Neuronal stem cell (in vitro differentiated cells): ENCODE measurements around the gene SPATS2.

Source experiments
- DNase-seq: peaks from one replicate; pipeline ENCODE4 v3.0.0-alpha.2; 2013; ENCODE audit warnings: low spot score
- H2AFZ ChIP-seq: one replicate; pipeline ENCODE4 v1.6.1; 2013; ENCODE audit warnings: mild to moderate bottlenecking, low read length, inconsistent platforms
- H2AK5ac ChIP-seq: 2 replicates; pipeline ENCODE4 v1.6.1; 2013; ENCODE audit warnings: low read depth, mild to moderate bottlenecking, inconsistent platforms, low read length, moderate library complexity, mixed read lengths
- H2BK120ac ChIP-seq: 2 replicates; pipeline ENCODE4 v1.6.1; 2013; ENCODE audit warnings: low read depth, mild to moderate bottlenecking, inconsistent platforms, low read length, moderate library complexity, mixed read lengths
- H2BK12ac ChIP-seq: one replicate; pipeline ENCODE4 v1.6.1; 2013; ENCODE audit warnings: low read length, inconsistent platforms
- H2BK15ac ChIP-seq: 2 replicates; pipeline ENCODE4 v1.6.1; 2013; ENCODE audit warnings: mild to moderate bottlenecking, low read length, inconsistent platforms, mixed read lengths
- H2BK5ac ChIP-seq: one replicate; pipeline ENCODE4 v1.6.1; 2013; ENCODE audit warnings: inconsistent platforms, mild to moderate bottlenecking, low read length, moderate library complexity
- H3K14ac ChIP-seq: one replicate; pipeline ENCODE4 v1.6.1; 2013; ENCODE audit warnings: low read length, inconsistent platforms
- H3K18ac ChIP-seq: 2 replicates; pipeline ENCODE4 v1.6.1; 2013; ENCODE audit warnings: low read length, inconsistent platforms
- H3K23ac ChIP-seq: 2 replicates; pipeline ENCODE4 v1.6.1; 2013; ENCODE audit warnings: low read depth, mild to moderate bottlenecking, mixed read lengths, low read length, inconsistent platforms; ENCODE audit not compliant: poor library complexity
- H3K27ac ChIP-seq: replicated peaks from 3 replicates; pipeline ENCODE4 v1.5.1; 2013; ENCODE audit warnings: low read length, inconsistent platforms
- H3K27me3 ChIP-seq, 3 experiments: 2 replicates each; pipeline ENCODE4 v1.6.1; 2013; ENCODE audit warnings: low read length in 3 of 3, mild to moderate bottlenecking in 2 of 3, inconsistent platforms in 1 of 3, low read depth in 1 of 3, mixed read lengths in 1 of 3, moderate library complexity in 1 of 3; ENCODE audit not compliant: control insufficient read depth in 3 of 3, insufficient read depth in 3 of 3
- H3K36me3 ChIP-seq, 2 donors: replicated peaks in 1 of 2; 2 replicates each; pipeline ENCODE4 v1.6.1; 2013; ENCODE audit warnings: low read length in 2 of 2; ENCODE audit not compliant: control insufficient read depth in 2 of 2, insufficient read depth in 2 of 2
- H3K4ac ChIP-seq: 2 replicates; pipeline ENCODE4 v1.6.1; 2013; ENCODE audit warnings: inconsistent platforms, mild to moderate bottlenecking, low read length, moderate library complexity
- H3K4me1 ChIP-seq, 2 donors: 1 replicate in 1 of 2; 2 replicates in 1 of 2; pipeline ENCODE4 v1.6.1; 2013; ENCODE audit warnings: low read length in 2 of 2, low read depth in 1 of 2; ENCODE audit not compliant: control insufficient read depth in 2 of 2, insufficient read depth in 1 of 2
- H3K4me2 ChIP-seq: one replicate; pipeline ENCODE4 v1.6.1; 2013; ENCODE audit warnings: mild to moderate bottlenecking, low read length, inconsistent platforms; ENCODE audit not compliant: insufficient read depth, poor library complexity, severe bottlenecking
- H3K4me3 ChIP-seq, 2 donors: 2 replicates each; pipeline ENCODE4 v1.5.1; 2013; ENCODE audit warnings: low read length in 2 of 2, mild to moderate bottlenecking in 2 of 2, inconsistent platforms in 1 of 2, moderate library complexity in 1 of 2
- H3K79me1 ChIP-seq: one replicate; pipeline ENCODE4 v1.6.1; 2013; ENCODE audit warnings: low read depth, mild to moderate bottlenecking, inconsistent platforms, low read length, moderate library complexity
- H3K9ac ChIP-seq: one replicate; pipeline ENCODE4 v1.6.1; 2013; ENCODE audit warnings: mild to moderate bottlenecking, low read depth, low read length, inconsistent platforms; ENCODE audit not compliant: poor library complexity
- H3K9me3 ChIP-seq, 2 donors: replicated peaks in 1 of 2; 2 replicates each; pipeline versions ENCODE3 to v1.6.1; 2013; ENCODE audit warnings: low read length in 2 of 2, mild to moderate bottlenecking in 2 of 2, inconsistent platforms in 1 of 2, low read depth in 1 of 2, mixed read lengths in 1 of 2, moderate library complexity in 1 of 2; ENCODE audit not compliant: control insufficient read depth in 2 of 2, insufficient read depth in 1 of 2
- H4K8ac ChIP-seq: one replicate; pipeline ENCODE4 v1.6.1; 2013; ENCODE audit warnings: low read depth, mild to moderate bottlenecking, inconsistent platforms, low read length, moderate library complexity
- H4K91ac ChIP-seq: one replicate; pipeline ENCODE4 v1.6.1; 2013; ENCODE audit warnings: low read length, low read depth, mild to moderate bottlenecking, inconsistent platforms; ENCODE audit not compliant: poor library complexity
- WGBS, 2 donors: extraction: QIAGEN DNeasy Blood & Tissue Kit; methylation state at CpG; one replicate each; pipeline ENCODE4 v1.1.7; 2013; ENCODE audit warnings: missing lambda C conversion rate in 2 of 2, mixed read lengths in 1 of 2; ENCODE audit not compliant: insufficient read length in 2 of 2, insufficient replicate concordance in 1 of 2; ENCODE audit errors: extremely low coverage in 2 of 2; 5-methylcytosine and 5-hydroxymethylcytosine counted together

SPATS2 gene

DNA sequence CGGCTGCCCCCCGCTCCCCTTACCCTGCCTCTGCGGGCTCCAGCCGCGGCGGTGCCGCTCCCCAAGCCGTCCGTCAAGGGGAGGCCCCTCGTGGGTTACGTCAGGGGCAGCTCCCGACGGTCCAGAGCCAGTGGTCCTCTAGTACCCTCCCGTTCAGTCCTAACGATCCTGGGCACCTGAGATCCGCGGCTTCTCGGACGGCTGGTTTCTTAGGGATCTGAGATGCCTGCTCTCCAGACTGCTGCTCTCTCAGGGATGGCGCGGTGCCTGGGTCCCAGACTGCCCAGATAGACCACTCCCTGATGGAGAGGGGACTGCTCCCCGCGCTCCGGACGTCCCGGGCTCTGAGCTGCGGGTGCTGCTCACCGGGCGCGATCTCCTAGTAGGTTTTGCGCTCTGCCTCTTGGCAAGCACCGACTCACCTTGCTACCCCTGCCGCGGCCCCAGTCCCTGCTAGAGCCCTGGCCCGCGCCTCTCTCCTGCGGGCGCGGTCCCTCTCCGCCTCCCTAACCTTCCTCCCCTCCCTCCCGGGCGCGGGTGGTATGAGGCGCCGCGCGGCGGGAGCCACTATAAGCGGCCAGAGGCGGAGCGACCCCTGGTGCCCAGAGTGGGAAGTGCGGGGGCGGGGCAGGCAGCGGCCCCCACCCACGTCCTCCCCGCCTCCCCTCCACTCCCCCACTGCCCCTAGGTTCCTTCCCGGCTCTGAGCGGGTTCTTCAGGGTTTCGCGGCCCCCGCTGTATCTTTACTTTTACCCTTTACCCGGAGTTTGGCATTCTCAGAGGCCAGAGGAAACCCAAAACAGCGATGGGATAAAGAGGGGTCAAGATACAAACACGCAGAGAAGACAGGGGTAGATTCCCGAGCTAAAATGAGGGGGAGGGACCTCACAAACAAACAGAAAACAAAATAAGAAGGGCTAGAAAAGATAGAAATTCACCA, 30.3 kb upstream of the SPATS2 start, which contains the start of gene C1QL4:
Gene C1QL4 (minus strand): TSS at position 544 of the 940 bp plus-strand sequence. CDS start 711 bp downstream, outside the sequence.
- Histone ChIP-seq H4K8ac (peak within 1 kb of the TSS; percentile 79), H3K9me3 (peaks cover 0 to 5% of the 10 kb centered on the region in 2 donors), H3K18ac (peak within 1 kb of the TSS; percentile 81), H3K23ac (peak within 1 kb of the TSS; percentile 86), H2AFZ (peak within 1 kb of the TSS; percentile 97), H3K79me1 (no peaks in the 10 kb centered on the region), H3K4ac (no peak within 1 kb of the TSS), H3K4me2 (peak within 1 kb of the TSS; percentile 76), H3K14ac (no peak within 1 kb of the TSS), H2BK120ac (peak within 1 kb of the TSS; percentile 67), H3K4me3 (peak within 1 kb of the TSS; percentile 37 to 73), H2BK15ac (peak within 1 kb of the TSS; percentile 70), H4K91ac (peak within 1 kb of the TSS; percentile 66), H2AK5ac (peak within 1 kb of the TSS; percentile 57), H3K4me1 (peaks cover 18 to 43% of the 10 kb centered on the region in 2 donors), H3K27ac (no peak within 1 kb of the TSS), H2BK5ac (no peak within 1 kb of the TSS), H3K27me3 (peaks cover 20 to 89% (median 72%) of the 10 kb centered on the region in 3 experiments), H3K9ac (peak within 1 kb of the TSS; percentile 46), H2BK12ac (peak within 1 kb of the TSS; percentile 68), H3K36me3 (no peaks in the 10 kb centered on the region)
- no CpG with 5 or more reads among the region's 65 CpGs for WGBS, 2 donors
- peak; percentile 84 for DNase-seq

- no peak overlapping the region for H3K23ac ChIP-seq
- no peaks in the 10 kb centered on the region for H3K36me3 ChIP-seq
- no peak overlapping the region for H3K4ac ChIP-seq
- H2AK5ac ChIP-seq, result no peak overlapping the region
- H3K9ac ChIP-seq, result no peak overlapping the region
- H3K18ac ChIP-seq, result no peak overlapping the region
- no peak overlapping the region for H3K27ac ChIP-seq
- H2BK120ac ChIP-seq, result no peak overlapping the region
- H3K4me1 ChIP-seq, result peaks cover 24 to 52% of the 10 kb centered on the region in 2 donors
- H4K8ac ChIP-seq, result no peak overlapping the region
- WGBS, 2 donors, result no CpG with 5 or more reads among the region's 6 CpGs
- H3K14ac ChIP-seq, result no peak overlapping the region
- peaks cover 0 to 8% of the 10 kb centered on the region in 2 donors for H3K9me3 ChIP-seq
- peak overlapping the region; percentile 90 for H2AFZ ChIP-seq
- no peak overlapping the region for H3K4me2 ChIP-seq
- peaks cover 24 to 94% (median 81%) of the 10 kb centered on the region in 3 experiments for H3K27me3 ChIP-seq
- no peak overlapping the region for H2BK5ac ChIP-seq
- no peaks in the 10 kb centered on the region for H3K79me1 ChIP-seq
- H2BK12ac ChIP-seq, result no peak overlapping the region
- peak overlapping the region in 1 of 2 donors; percentile 16 for H3K4me3 ChIP-seq
- no peak for DNase-seq
- H4K91ac ChIP-seq, result no peak overlapping the region
- no peak overlapping the region for H2BK15ac ChIP-seq
These were observed 28.3 kb upstream of the SPATS2 start for GRCh38 chr12:49338830-49339463.

DNA sequence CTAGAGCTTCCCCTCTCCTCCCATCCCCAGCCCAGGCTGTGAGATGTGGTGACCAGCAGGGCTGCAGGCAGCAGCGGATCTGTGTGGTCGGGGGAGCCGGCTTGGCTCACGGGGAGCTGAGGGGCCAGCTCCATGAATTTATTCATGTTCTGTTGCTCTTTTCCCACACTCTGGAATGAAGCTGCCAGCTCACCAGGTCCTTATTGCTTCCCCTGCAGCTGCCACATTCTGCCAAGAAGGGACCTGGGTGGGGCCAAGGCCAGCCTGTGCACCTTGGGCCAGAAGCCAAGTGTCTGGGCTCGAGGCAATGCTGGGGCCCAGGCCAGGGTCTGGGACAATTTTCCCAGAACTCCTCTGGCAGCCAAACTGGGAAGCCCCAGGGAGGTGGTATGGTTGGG, 27.8 kb upstream of the SPATS2 start:
- Histone ChIP-seq H3K36me3 (no peaks in the 10 kb centered on the region), H2BK12ac (no peak overlapping the region), H3K79me1 (no peaks in the 10 kb centered on the region), H3K9me3 (peaks cover 0 to 8% of the 10 kb centered on the region in 2 donors), H3K4ac (no peak overlapping the region), H3K4me2 (no peak overlapping the region), H2AFZ (peak overlapping the region; percentile 90), H3K18ac (no peak overlapping the region), H4K8ac (no peak overlapping the region), H2BK5ac (no peak overlapping the region), H2BK15ac (no peak overlapping the region), H4K91ac (no peak overlapping the region), H3K9ac (no peak overlapping the region), H3K4me3 (peak overlapping the region in 1 of 2 donors; percentile 16), H2BK120ac (no peak overlapping the region), H3K27me3 (peaks cover 24 to 95% (median 86%) of the 10 kb centered on the region in 3 experiments), H3K23ac (no peak overlapping the region), H2AK5ac (peak overlapping the region; percentile 65), H3K14ac (no peak overlapping the region), H3K4me1 (peaks cover 24 to 52% of the 10 kb centered on the region in 2 donors), H3K27ac (no peak overlapping the region)
- WGBS, 2 donors, result no CpG with 5 or more reads among the region's 5 CpGs
- no peak for DNase-seq
